SK-N-SH (cell line): ENCODE results near the gene TBX18. TPM values are rescaled to one million over a fixed set of nuclear protein-coding genes. Genes with fewer than 3 reads are reported as not detected.

Source experiments
- CTCF ChIA-PET: fragments of 300-600, 350-600 bp; formaldehyde crosslinking; extraction: SDS; loops from one replicate; lab custom pipeline; 2021; lab: Yijun Ruan, JAX
- POLR2A ChIA-PET: fragments of 350-600 bp; sonication (Branson Sonifier 250); formaldehyde crosslinking; extraction: SDS; loops from one replicate; lab custom pipeline; 2020; ENCODE audit warnings: antibody characterized with exemption, inconsistent platforms; lab: Yijun Ruan, JAX
- DNase-seq: peaks from one replicate; pipeline ENCODE4 v3.0.0; 2012
- H2AFZ ChIP-seq: fragments of 200-600 bp; sonication (generic); 2 replicates; pipeline ENCODE4 v1.8.1; 2016; ENCODE audit warnings: antibody characterized with exemption, mild to moderate bottlenecking, low read depth
- H3F3A ChIP-seq: fragments of 200-600 bp; sonication (generic); replicated peaks from 2 replicates; pipeline ENCODE3; 2016; ENCODE audit warnings: antibody characterized with exemption, mild to moderate bottlenecking; ENCODE audit not compliant: insufficient read depth
- H3K27ac ChIP-seq, 2 experiments: fragments of 200-500 bp in 1 of 2; fragments of 200-600 bp in 1 of 2; sonication (Bioruptor generic) in 1 of 2; sonication (generic), shearing (Covaris generic) in 1 of 2; 2 replicates each; pipeline versions ENCODE4 v1.5.1 to v1.6.1; 2014 to 2016; ENCODE audit warnings: low read depth in 2 of 2, inconsistent platforms in 1 of 2, low read length in 1 of 2, mild to moderate bottlenecking in 1 of 2, mixed read lengths in 1 of 2
- H3K27me3 ChIP-seq: fragments of 200-600 bp; sonication (generic), shearing (Covaris generic); 2 replicates; pipeline ENCODE4 v1.6.1; 2016; ENCODE audit warnings: mixed run types; ENCODE audit not compliant: insufficient read depth
- H3K36me3 ChIP-seq, 2 experiments: fragments of 200-500 bp in 1 of 2; fragments of 200-600 bp in 1 of 2; sonication (Bioruptor generic) in 1 of 2; sonication (generic) in 1 of 2; replicated peaks in 1 of 2; 2 replicates each; pipeline versions ENCODE3 to v1.5.1; 2014 to 2016; ENCODE audit warnings: low read length in 1 of 2, mild to moderate bottlenecking in 1 of 2; ENCODE audit not compliant: insufficient read depth in 2 of 2, control insufficient read depth in 1 of 2
- H3K4me1 ChIP-seq, 2 experiments: fragments of 200-500 bp in 1 of 2; fragments of 200-600 bp in 1 of 2; sonication (Bioruptor generic) in 1 of 2; sonication (generic), shearing (Covaris generic) in 1 of 2; 2 replicates each; pipeline versions ENCODE4 v1.5.1 to v1.6.1; 2014 to 2016; ENCODE audit warnings: low read depth in 1 of 2, low read length in 1 of 2, mixed run types in 1 of 2; ENCODE audit not compliant: insufficient read depth in 2 of 2, control insufficient read depth in 1 of 2
- H3K4me2 ChIP-seq: fragments of 200-600 bp; sonication (generic), shearing (Covaris generic); 2 replicates; pipeline ENCODE4 v1.6.1; 2017; ENCODE audit warnings: mixed run types
- H3K4me3 ChIP-seq, 2 experiments: fragments of 200-500 bp in 1 of 2; fragments of 200-600 bp in 1 of 2; sonication (Bioruptor generic) in 1 of 2; sonication (generic), shearing (Covaris generic) in 1 of 2; 2 replicates each; pipeline versions ENCODE4 v1.5.1 to v1.8.1; 2014 to 2016; ENCODE audit warnings: low read depth in 2 of 2, inconsistent platforms in 1 of 2, low read length in 1 of 2, mild to moderate bottlenecking in 1 of 2, mixed read lengths in 1 of 2, moderate library complexity in 1 of 2
- H3K79me2 ChIP-seq: fragments of 200-600 bp; sonication (generic); 2 replicates; pipeline ENCODE4 v1.8.1; 2017; ENCODE audit warnings: mild to moderate bottlenecking; ENCODE audit not compliant: insufficient read depth
- H3K9ac ChIP-seq: fragments of 200-600 bp; sonication (generic); 2 replicates; pipeline ENCODE4 v1.6.1; 2017; ENCODE audit warnings: mixed run types
- H3K9me2 ChIP-seq: fragments of 200-600 bp; sonication (generic); 2 replicates; pipeline ENCODE4 v1.6.1; 2017; ENCODE audit warnings: mixed run types
- H3K9me3 ChIP-seq: fragments of 200-600 bp; sonication (generic); 2 replicates; pipeline ENCODE4 v1.6.1; 2017; ENCODE audit warnings: mixed run types, mild to moderate bottlenecking, moderate library complexity
- H4K20me1 ChIP-seq: fragments of 200-600 bp; sonication (generic); 2 replicates; pipeline ENCODE4 v1.6.1; 2017; ENCODE audit warnings: mild to moderate bottlenecking, mixed run types; ENCODE audit not compliant: insufficient read depth
- CHD2 ChIP-seq: fragments of 150-350 bp; IDR thresholded peaks from 2 replicates; pipeline ENCODE4 v1.6.1; 2018; ENCODE audit warnings: low read length; ENCODE audit not compliant: partially characterized antibody
- FOSL2 ChIP-seq: IDR thresholded peaks from 2 replicates; pipeline ENCODE4 v1.4.0; 2012; ENCODE audit warnings: low read depth, mild to moderate bottlenecking, moderate library complexity, borderline replicate concordance
- FOXJ3 ChIP-seq: sonication (generic); formaldehyde crosslinking; IDR thresholded peaks from 2 replicates; pipeline ENCODE4 v1.5.1; 2020; ENCODE audit warnings: mild to moderate bottlenecking, missing genetic modification reagents
- FOXM1 ChIP-seq: IDR thresholded peaks from 2 replicates; pipeline ENCODE4 v1.4.0; 2012; ENCODE audit warnings: low read depth, mild to moderate bottlenecking
- GATA2 ChIP-seq: sonication (generic); formaldehyde crosslinking; IDR thresholded peaks from 2 replicates; pipeline ENCODE4 v1.5.0; 2020; ENCODE audit warnings: mild to moderate bottlenecking, missing genetic modification reagents
- IRF3 ChIP-seq: fragments of 150-350 bp; IDR thresholded peaks from 2 replicates; pipeline ENCODE4 v1.6.1; 2016; ENCODE audit warnings: mild to moderate bottlenecking, low read depth, low read length
- JUND ChIP-seq: IDR thresholded peaks from 2 replicates; pipeline ENCODE4 v1.4.0; 2012
- MAX ChIP-seq: IDR thresholded peaks from 2 replicates; pipeline ENCODE4 v1.4.0; 2012; ENCODE audit warnings: low read depth
- MEF2A ChIP-seq: IDR thresholded peaks from 2 replicates; pipeline ENCODE4 v1.4.0; 2012; ENCODE audit warnings: low read depth, borderline replicate concordance
- NRF1 ChIP-seq: IDR thresholded peaks from 2 replicates; pipeline ENCODE4 v1.6.1; 2012; ENCODE audit warnings: low read depth, mild to moderate bottlenecking, low read length
- POLR2AphosphoS5 ChIP-seq: IDR thresholded peaks from 2 replicates; pipeline ENCODE4 v1.6.1; 2012; ENCODE audit warnings: low read depth, low read length
- RAD21 ChIP-seq: IDR thresholded peaks from 2 replicates; pipeline ENCODE4 v1.6.1; 2012; ENCODE audit warnings: mild to moderate bottlenecking, low read length
- RFX5 ChIP-seq: IDR thresholded peaks from 2 replicates; pipeline ENCODE4 v1.6.1; 2012; ENCODE audit warnings: mild to moderate bottlenecking, improper control_type of control experiment, low read length
- RXRA ChIP-seq: IDR thresholded peaks from 2 replicates; pipeline ENCODE4 v1.4.0; 2012; ENCODE audit warnings: low read depth, mild to moderate bottlenecking, borderline replicate concordance
- SIN3A ChIP-seq: IDR thresholded peaks from 2 replicates; pipeline ENCODE4 v1.6.1; 2012; ENCODE audit warnings: low read depth, mild to moderate bottlenecking, low read length, moderate library complexity, borderline replicate concordance
- SMC3 ChIP-seq: IDR thresholded peaks from 2 replicates; pipeline ENCODE4 v1.6.1; 2012; ENCODE audit warnings: low read depth, low read length, improper control_type of control experiment
- TAF1 ChIP-seq: IDR thresholded peaks from 2 replicates; pipeline ENCODE4 v1.6.1; 2012; ENCODE audit warnings: low read depth, mild to moderate bottlenecking, low read length, moderate library complexity, borderline replicate concordance
- TCF12 ChIP-seq: IDR thresholded peaks from 2 replicates; pipeline ENCODE4 v1.4.0; 2012
- TEAD4 ChIP-seq: IDR thresholded peaks from 2 replicates; pipeline ENCODE4 v1.4.0; 2012; ENCODE audit warnings: mild to moderate bottlenecking, borderline replicate concordance; ENCODE audit not compliant: insufficient read depth
- USF1 ChIP-seq: IDR thresholded peaks from 2 replicates; pipeline ENCODE4 v1.4.0; 2012; ENCODE audit warnings: low read depth, borderline replicate concordance
- WGBS: methylation state at CpG from one replicate; pipeline ENCODE4 v1.1.6; 2017; ENCODE audit warnings: low lambda C conversion rate; 5-methylcytosine and 5-hydroxymethylcytosine counted together
- polyA plus RNA-seq, 3 experiments: library from polyadenylated mRNA; depleted of rRNA; stranded (reverse); fragments of >200 nt; gene quantifications; 2 replicates each; pipeline ENCODE4 v1.2.3, GENCODE V29; 2012

The TBX18 gene
- polyA plus RNA-seq, 1 of the 3 experiments (the other 2 are of a cell fraction): 19.3 TPM

- H3K79me2 ChIP-seq: no peaks in the 10 kb centered on the region
- ChIA-PET POLR2A (no interaction called here), CTCF (no interaction called here)
- no peaks in the 10 kb centered on the region for H3K9me3 ChIP-seq
- H3K36me3 ChIP-seq: peaks cover 31 to 56% of the 10 kb centered on the region in 2 experiments
- WGBS: 11% methylated on average over 1 of the region's 1 CpG
- no peak overlapping the region for H3K9ac ChIP-seq
- no peak overlapping the region for H3K27ac ChIP-seq
- H2AFZ ChIP-seq: no peak overlapping the region
- H3K4me2 ChIP-seq: no peak overlapping the region
- DNase-seq: no peak
- TF ChIP-seq FOXM1 (no peak), FOSL2 (no peak), SMC3 (no peak), POLR2AphosphoS5 (no peak), TAF1 (no peak), TCF12 (no peak), RFX5 (no peak), MAX (no peak), NRF1 (no peak), IRF3 (no peak), GATA2 (no peak)
- TF ChIP-seq, all 33 proteins: peak for 0
- Histone ChIP-seq H3F3A (no peaks in the 10 kb centered on the region), H4K20me1 (no peaks in the 10 kb centered on the region), H3K4me3 (no peak overlapping the region), H3K9me2 (no peaks in the 10 kb centered on the region), H3K4me1 (peaks cover 0 to 4% of the 10 kb centered on the region in 2 experiments; a peak in 1 of 4 replicates), H3K27me3 (no peaks in the 10 kb centered on the region)
Observed at GRCh38 chr6:84740385-84740784, 24.0 kb downstream of the TBX18 start.

- Histone ChIP-seq H3K4me2 (no peak overlapping the region), H4K20me1 (no peaks in the 10 kb centered on the region), H3K27me3 (no peaks in the 10 kb centered on the region), H3K4me3 (no peak overlapping the region), H3F3A (no peaks in the 10 kb centered on the region), H3K9me3 (no peaks in the 10 kb centered on the region), H3K4me1 (peaks cover 0 to 4% of the 10 kb centered on the region in 2 experiments; a peak in 1 of 4 replicates), H3K9ac (no peak overlapping the region), H3K36me3 (peaks cover 33 to 51% of the 10 kb centered on the region in 2 experiments), H3K27ac (no peak overlapping the region), H3K9me2 (no peaks in the 10 kb centered on the region), H2AFZ (no peak overlapping the region), H3K79me2 (no peaks in the 10 kb centered on the region)
- TF ChIP-seq POLR2AphosphoS5 (no peak), FOXJ3 (no peak), JUND (0 out of 2 replicates have a peak, but pooled peaks have one; percentile 13), TAF1 (no peak), RFX5 (no peak), MEF2A (no peak), FOXM1 (no peak), FOSL2 (peak; percentile 30; the same call in 1 of the 2 replicates), IRF3 (no peak), NRF1 (no peak), CHD2 (no peak), USF1 (no peak), RXRA (no peak), SIN3A (no peak), RAD21 (no peak), TEAD4 (no peak), SMC3 (no peak)
- ChIA-PET CTCF (no interaction called here), POLR2A (no interaction called here)
- WGBS: 60% methylated on average over 1 of the region's 1 CpG
- DNase-seq: no peak
Observed at GRCh38 chr6:84739866-84740208, 24.6 kb downstream of the TBX18 start.
